Measurements from ENCODE around the gene APAF1.

DNA sequence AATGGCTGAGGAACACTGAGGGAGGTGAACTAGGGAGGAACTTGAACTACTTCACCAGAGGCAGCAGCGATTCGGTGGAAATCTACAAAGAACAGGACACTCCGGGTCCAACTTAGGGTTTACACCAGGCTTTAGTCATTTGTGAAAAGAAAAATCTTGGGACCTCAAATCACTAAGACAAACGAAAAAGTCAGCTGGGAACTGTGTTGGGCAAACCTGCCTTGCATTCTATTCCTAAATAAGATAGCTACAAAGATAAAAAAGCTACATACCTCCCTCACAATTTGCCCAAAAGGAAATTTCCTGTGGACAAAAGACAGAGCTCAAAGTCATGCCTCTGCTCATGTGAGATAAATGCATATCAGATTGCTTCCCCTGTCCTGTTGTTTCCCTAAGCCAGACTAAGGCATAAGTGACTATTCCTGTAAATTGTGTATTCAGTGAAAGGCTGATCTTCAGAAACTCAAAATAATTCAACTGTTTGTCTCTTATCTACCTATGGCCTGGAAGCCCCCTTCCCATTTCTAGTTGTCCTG lies 106.6 kb downstream of the APAF1 start:
- TF ChIP-seq, protein P1, sequence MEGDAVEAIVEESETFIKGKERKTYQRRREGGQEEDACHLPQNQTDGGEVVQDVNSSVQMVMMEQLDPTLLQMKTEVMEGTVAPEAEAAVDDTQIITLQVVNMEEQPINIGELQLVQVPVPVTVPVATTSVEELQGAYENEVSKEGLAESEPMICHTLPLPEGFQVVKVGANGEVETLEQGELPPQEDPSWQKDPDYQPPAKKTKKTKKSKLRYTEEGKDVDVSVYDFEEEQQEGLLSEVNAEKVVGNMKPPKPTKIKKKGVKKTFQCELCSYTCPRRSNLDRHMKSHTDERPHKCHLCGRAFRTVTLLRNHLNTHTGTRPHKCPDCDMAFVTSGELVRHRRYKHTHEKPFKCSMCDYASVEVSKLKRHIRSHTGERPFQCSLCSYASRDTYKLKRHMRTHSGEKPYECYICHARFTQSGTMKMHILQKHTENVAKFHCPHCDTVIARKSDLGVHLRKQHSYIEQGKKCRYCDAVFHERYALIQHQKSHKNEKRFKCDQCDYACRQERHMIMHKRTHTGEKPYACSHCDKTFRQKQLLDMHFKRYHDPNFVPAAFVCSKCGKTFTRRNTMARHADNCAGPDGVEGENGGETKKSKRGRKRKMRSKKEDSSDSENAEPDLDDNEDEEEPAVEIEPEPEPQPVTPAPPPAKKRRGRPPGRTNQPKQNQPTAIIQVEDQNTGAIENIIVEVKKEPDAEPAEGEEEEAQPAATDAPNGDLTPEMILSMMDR (conservative IDR thresholded peaks at IDR 0.05): no peak
- TF ChIP-seq EZH2 (IDR thresholded peaks at IDR 0.05; ENCODE audit: low read depth): no peak
